ENCODE measurements around the gene CEP85L.
A peak's percentile ranks its signal among the peaks of the same experiment; 100 is the strongest.

The CEP85L gene

GRCh38 chr6:118659513-118660217 lies 8.3 kb upstream of the CEP85L start:
- Histone ChIP-seq H3K36me3 (ENCODE audit: control insufficient read depth, insufficient read depth, low read length) (no peaks in the 10 kb centered on the region), H3K79me1 (ENCODE audit: low read length) (no peaks in the 10 kb centered on the region), H3K4me3 (ENCODE audit: low read length) (no peak overlapping the region), H3K9ac (ENCODE audit: low read length) (no peak overlapping the region), H2BK5ac (ENCODE audit: low read length) (no peak overlapping the region), H3K4me1 (ENCODE audit: control insufficient read depth, low read depth, low read length) (no peaks in the 10 kb centered on the region), H3K23ac (ENCODE audit: low read length) (no peak overlapping the region), H3K4me2 (ENCODE audit: low read length) (no peak overlapping the region), H3K79me2 (ENCODE audit: control insufficient read depth, insufficient read depth, low read length) (no peaks in the 10 kb centered on the region), H3K27ac (ENCODE audit: low read depth, low read length) (no peak overlapping the region), H3K27me3 (ENCODE audit: insufficient read depth, low read length, poor library complexity) (no peaks in the 10 kb centered on the region), H3K56ac (ENCODE audit: low read length) (no peak overlapping the region), H3K18ac (ENCODE audit: low read length) (no peak overlapping the region), H4K5ac (ENCODE audit: low read length) (no peak overlapping the region), H2BK15ac (replicated peaks; ENCODE audit: low read depth) (no peak overlapping the region), H2BK120ac (ENCODE audit: low read depth, low read length) (no peak overlapping the region), H3K4ac (ENCODE audit: low read depth, low read length) (no peak overlapping the region), H2AK5ac (ENCODE audit: low read length) (no peak overlapping the region), H4K8ac (ENCODE audit: low read depth, low read length) (no peak overlapping the region)
- DNase-seq: no peak
- WGBS (ENCODE audit: extremely low coverage, insufficient coverage, low lambda C conversion rate): no CpG with 5 or more reads among the region's 9 CpGs

DNA sequence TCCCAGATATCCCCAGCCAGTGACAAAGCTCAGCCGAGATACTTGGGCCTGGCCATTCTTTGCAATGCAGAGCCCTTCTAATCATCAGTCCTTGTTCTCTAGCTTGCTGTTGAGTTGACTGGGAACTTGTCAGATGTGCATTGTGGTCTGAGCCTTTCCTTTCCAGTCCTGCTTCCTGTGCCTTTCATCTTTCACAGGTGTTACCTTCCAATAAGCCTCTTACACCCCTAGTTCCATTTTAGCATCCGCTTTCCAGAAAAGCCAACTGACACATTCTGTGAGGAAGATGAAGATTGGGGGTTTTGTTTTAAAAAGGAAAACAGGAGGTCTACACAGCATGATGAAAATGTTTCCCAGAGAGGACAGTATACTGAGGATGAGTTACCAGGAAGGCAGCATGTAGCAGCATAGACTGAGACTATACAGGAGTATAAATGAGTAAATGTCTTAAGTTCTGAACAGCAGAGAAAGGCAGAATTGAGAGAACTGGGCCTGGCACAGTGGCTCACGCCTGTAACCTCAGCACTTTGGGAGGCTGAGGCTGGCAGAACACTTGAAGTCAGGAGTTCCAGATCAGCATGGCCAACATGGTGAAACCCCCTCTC lies 5.6 kb upstream of the CEP85L start:
- Histone ChIP-seq H3K23ac (ENCODE audit: low read length) (peak overlapping the region; percentile 48), H2BK120ac (ENCODE audit: low read depth, low read length) (no peak overlapping the region), H3K4me2 (ENCODE audit: low read length) (no peak overlapping the region), H4K5ac (ENCODE audit: low read length) (no peak overlapping the region), H4K8ac (ENCODE audit: low read depth, low read length) (no peak overlapping the region), H3K18ac (ENCODE audit: low read length) (no peak overlapping the region), H3K27ac (ENCODE audit: low read depth, low read length) (no peak overlapping the region), H3K36me3 (ENCODE audit: control insufficient read depth, insufficient read depth, low read length) (no peaks in the 10 kb centered on the region), H3K4ac (ENCODE audit: low read depth, low read length) (no peak overlapping the region), H3K9ac (ENCODE audit: low read length) (no peak overlapping the region), H2AK5ac (ENCODE audit: low read length) (no peak overlapping the region), H3K4me1 (ENCODE audit: control insufficient read depth, low read depth, low read length) (no peaks in the 10 kb centered on the region), H3K4me3 (ENCODE audit: low read length) (no peak overlapping the region), H3K79me1 (ENCODE audit: low read length) (no peaks in the 10 kb centered on the region), H2BK5ac (ENCODE audit: low read length) (no peak overlapping the region), H3K56ac (ENCODE audit: low read length) (no peak overlapping the region), H3K27me3 (ENCODE audit: insufficient read depth, low read length, poor library complexity) (no peaks in the 10 kb centered on the region), H3K79me2 (ENCODE audit: control insufficient read depth, insufficient read depth, low read length) (no peaks in the 10 kb centered on the region), H2BK15ac (replicated peaks; ENCODE audit: low read depth) (no peak overlapping the region)
- WGBS (ENCODE audit: extremely low coverage, insufficient coverage, low lambda C conversion rate): no CpG with 5 or more reads among the region's 3 CpGs
- no peak for DNase-seq

DNA sequence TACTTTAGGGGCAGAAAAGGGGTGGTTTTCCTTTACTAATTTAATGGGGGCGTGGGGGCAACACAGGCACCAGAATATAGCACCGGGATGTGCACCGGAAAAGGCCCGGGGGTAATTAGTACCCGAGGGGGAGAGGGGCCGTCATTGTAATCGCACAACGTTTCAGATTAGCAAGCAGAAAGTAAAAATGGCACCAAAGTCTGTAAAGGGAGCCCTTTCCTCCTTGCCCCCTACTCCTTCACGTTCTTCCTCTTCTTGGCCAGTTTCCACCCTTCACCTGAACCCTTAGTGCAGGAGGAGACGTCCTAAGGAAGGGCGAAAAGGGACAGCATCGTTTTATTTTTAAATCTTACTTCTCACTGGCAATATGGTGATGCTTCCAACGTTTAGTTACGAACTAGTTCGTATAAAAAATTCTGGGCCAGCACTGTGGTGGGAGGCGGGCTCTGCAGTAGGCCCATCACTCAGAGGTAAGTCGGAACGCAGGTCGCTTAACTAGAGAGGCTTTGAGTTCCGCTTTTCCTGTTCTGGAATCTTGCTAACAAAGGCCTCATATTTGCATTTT lies 742 bp upstream of the CEP85L start:
- Histone ChIP-seq H3K79me1 (ENCODE audit: low read length) (no peaks in the 10 kb centered on the region), H3K4me2 (ENCODE audit: low read length) (peak overlapping the region; percentile 28), H4K5ac (ENCODE audit: low read length) (no peak overlapping the region), H3K27ac (ENCODE audit: low read depth, low read length) (no peak overlapping the region), H3K36me3 (ENCODE audit: control insufficient read depth, insufficient read depth, low read length) (no peaks in the 10 kb centered on the region), H3K79me2 (ENCODE audit: control insufficient read depth, insufficient read depth, low read length) (no peaks in the 10 kb centered on the region), H2AK5ac (ENCODE audit: low read length) (no peak overlapping the region), H2BK5ac (ENCODE audit: low read length) (peak overlapping the region; percentile 18), H4K8ac (ENCODE audit: low read depth, low read length) (no peak overlapping the region), H3K9ac (ENCODE audit: low read length) (peak overlapping the region; percentile 26), H3K4me1 (ENCODE audit: control insufficient read depth, low read depth, low read length) (no peaks in the 10 kb centered on the region), H2BK15ac (replicated peaks; ENCODE audit: low read depth) (no peak overlapping the region), H3K56ac (ENCODE audit: low read length) (peak overlapping the region; percentile 77), H3K18ac (ENCODE audit: low read length) (peak overlapping the region; percentile 65), H3K4me3 (ENCODE audit: low read length) (no peak overlapping the region), H3K4ac (ENCODE audit: low read depth, low read length) (no peak overlapping the region), H3K27me3 (ENCODE audit: insufficient read depth, low read length, poor library complexity) (no peaks in the 10 kb centered on the region), H2BK120ac (ENCODE audit: low read depth, low read length) (no peak overlapping the region), H3K23ac (ENCODE audit: low read length) (no peak overlapping the region)
- DNase-seq: peak; percentile 47
- WGBS (ENCODE audit: extremely low coverage, insufficient coverage, low lambda C conversion rate): no CpG with 5 or more reads among the region's 20 CpGs

- no peak for DNase-seq
- Histone ChIP-seq H2BK15ac (replicated peaks; ENCODE audit: low read depth) (no peak overlapping the region), H3K36me3 (ENCODE audit: control insufficient read depth, insufficient read depth, low read length) (no peaks in the 10 kb centered on the region), H4K8ac (ENCODE audit: low read depth, low read length) (no peak overlapping the region), H2BK5ac (ENCODE audit: low read length) (no peak overlapping the region), H2BK120ac (ENCODE audit: low read depth, low read length) (no peak overlapping the region), H3K4me2 (ENCODE audit: low read length) (peak overlapping the region; percentile 21), H3K9ac (ENCODE audit: low read length) (peak overlapping the region; percentile 94), H2AK5ac (ENCODE audit: low read length) (no peak overlapping the region), H3K79me2 (ENCODE audit: control insufficient read depth, insufficient read depth, low read length) (no peaks in the 10 kb centered on the region), H3K4me1 (ENCODE audit: control insufficient read depth, low read depth, low read length) (no peaks in the 10 kb centered on the region), H3K4ac (ENCODE audit: low read depth, low read length) (peak overlapping the region; percentile 75), H3K23ac (ENCODE audit: low read length) (peak overlapping the region; percentile 92), H4K5ac (ENCODE audit: low read length) (no peak overlapping the region), H3K79me1 (ENCODE audit: low read length) (no peaks in the 10 kb centered on the region), H3K18ac (ENCODE audit: low read length) (peak overlapping the region; percentile 85), H3K27ac (ENCODE audit: low read depth, low read length) (peak overlapping the region; percentile 89), H3K56ac (ENCODE audit: low read length) (peak overlapping the region; percentile 97), H3K4me3 (ENCODE audit: low read length) (peak overlapping the region; percentile 74), H3K27me3 (ENCODE audit: insufficient read depth, low read length, poor library complexity) (no peaks in the 10 kb centered on the region)
- WGBS (ENCODE audit: extremely low coverage, insufficient coverage, low lambda C conversion rate): no CpG with 5 or more reads among the region's 80 CpGs
These were observed 659 bp downstream of the CEP85L start for GRCh38 chr6:118650582-118651281.

DNA sequence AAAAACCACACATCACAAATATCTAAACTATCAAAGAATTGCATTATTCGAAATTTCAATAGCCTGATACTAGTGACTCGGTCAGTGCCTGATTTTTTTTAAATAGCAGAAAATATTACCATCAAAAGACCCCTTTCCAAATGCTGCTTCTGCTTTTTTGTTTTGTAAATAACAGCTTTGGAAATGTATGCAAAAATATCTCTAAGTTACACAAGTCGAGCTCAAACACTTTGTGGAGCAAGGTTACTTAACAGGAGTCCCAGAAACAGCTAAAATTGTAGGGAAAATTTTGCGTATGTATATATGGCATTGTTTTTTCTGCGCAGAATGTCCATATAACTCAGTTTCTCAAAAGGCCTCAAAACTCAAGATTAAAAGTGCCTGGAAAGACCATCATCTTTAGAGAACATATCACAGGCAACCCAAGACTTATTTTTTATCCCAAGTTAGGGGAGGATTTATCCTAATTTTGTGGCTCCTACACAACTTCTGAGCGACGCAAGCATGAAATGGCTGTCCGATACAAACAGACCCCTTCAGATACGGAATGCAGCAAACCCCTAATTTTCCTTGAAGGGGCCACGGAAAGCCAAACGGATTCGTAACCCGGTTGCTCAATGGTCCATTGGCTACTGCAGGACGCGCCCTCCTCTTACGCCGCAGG lies 1.3 kb downstream of the CEP85L start:
- H3K79me1 ChIP-seq (ENCODE audit: low read length): no peaks in the 10 kb centered on the region
- no peak overlapping the region for H3K27ac ChIP-seq (ENCODE audit: low read depth, low read length)
- no peaks in the 10 kb centered on the region for H3K79me2 ChIP-seq (ENCODE audit: control insufficient read depth, insufficient read depth, low read length)
- no peak overlapping the region for H3K18ac ChIP-seq (ENCODE audit: low read length)
- peak overlapping the region; percentile 74 for H3K4me3 ChIP-seq (ENCODE audit: low read length)
- H3K56ac ChIP-seq (ENCODE audit: low read length): peak overlapping the region; percentile 97
- no peak overlapping the region for H2BK15ac ChIP-seq (replicated peaks; ENCODE audit: low read depth)
- H3K4me2 ChIP-seq (ENCODE audit: low read length): peak overlapping the region; percentile 21
- no peak overlapping the region for H2BK120ac ChIP-seq (ENCODE audit: low read depth, low read length)
- H3K27me3 ChIP-seq (ENCODE audit: insufficient read depth, low read length, poor library complexity): no peaks in the 10 kb centered on the region
- H4K5ac ChIP-seq (ENCODE audit: low read length): no peak overlapping the region
- no peak overlapping the region for H2AK5ac ChIP-seq (ENCODE audit: low read length)
- no peaks in the 10 kb centered on the region for H3K36me3 ChIP-seq (ENCODE audit: control insufficient read depth, insufficient read depth, low read length)
- peak overlapping the region; percentile 94 for H3K9ac ChIP-seq (ENCODE audit: low read length)
- WGBS (ENCODE audit: extremely low coverage, insufficient coverage, low lambda C conversion rate): 100% methylated on average over 1 of the region's 17 CpGs
- peak; percentile 59 for DNase-seq
- no peak overlapping the region for H3K4ac ChIP-seq (ENCODE audit: low read depth, low read length)
- H4K8ac ChIP-seq (ENCODE audit: low read depth, low read length): no peak overlapping the region
- H3K4me1 ChIP-seq (ENCODE audit: control insufficient read depth, low read depth, low read length): no peaks in the 10 kb centered on the region
- H2BK5ac ChIP-seq (ENCODE audit: low read length): no peak overlapping the region
- H3K23ac ChIP-seq (ENCODE audit: low read length): no peak overlapping the region
